ENCODE data around the gene ATP8A2. TPM values are rescaled to one million over a fixed set of nuclear protein-coding genes. Genes with fewer than 3 reads are reported as not detected.

ATP8A2 gene
- total RNA-seq, 3 donors from 2014 or later: under 0.01 to 1.0 (median under 0.01) TPM

GRCh38 chr13:26017196-26017921 lies 645.6 kb downstream of the ATP8A2 start:
- no peak for TF ChIP-seq POLR2AphosphoS5 (IDR thresholded peaks at IDR 0.05)
- no peak for TF ChIP-seq POLR2A (IDR thresholded peaks at IDR 0.05)
- TF ChIP-seq CTCF (IDR thresholded peaks at IDR 0.05): no peak
- H3K27me3 ChIP-seq: peaks cover 0 to 2% of the 10 kb centered on the region in 2 donors
- peaks cover 0 to 5% of the 10 kb centered on the region in 2 donors for H3K9me3 ChIP-seq
- no peak for DNase-seq (ENCODE audit: low spot score in 2 of 2)
- no peak overlapping the region for H3K4me3 ChIP-seq
- H3K27ac ChIP-seq: no peak overlapping the region
- H3K4me1 ChIP-seq: no peaks in the 10 kb centered on the region
- intact Hi-C loops (cut with DNase I; ENCODE audit: low total_unique reads): no loop called here
- H3K36me3 ChIP-seq: no peaks in the 10 kb centered on the region

GRCh38 chr13:26017932-26018665 lies 646.3 kb downstream of the ATP8A2 start:
- no peaks in the 10 kb centered on the region for H3K4me1 ChIP-seq
- intact Hi-C loops (cut with DNase I; ENCODE audit: low total_unique reads): no loop called here
- no peak for TF ChIP-seq CTCF (IDR thresholded peaks at IDR 0.05)
- TF ChIP-seq POLR2A (IDR thresholded peaks at IDR 0.05): no peak
- no peak for TF ChIP-seq POLR2AphosphoS5 (IDR thresholded peaks at IDR 0.05)
- peaks cover 0 to 2% of the 10 kb centered on the region in 2 donors for H3K27me3 ChIP-seq
- DNase-seq (ENCODE audit: low spot score in 2 of 2): no peak
- peaks cover 0 to 5% of the 10 kb centered on the region in 2 donors for H3K9me3 ChIP-seq
- no peaks in the 10 kb centered on the region for H3K36me3 ChIP-seq
- no peak overlapping the region for H3K27ac ChIP-seq
- H3K4me3 ChIP-seq: no peak overlapping the region

GRCh38 chr13:26019251-26019650 lies 647.5 kb downstream of the ATP8A2 start:
- Histone ChIP-seq H3K4me3 (no peak overlapping the region), H3K4me1 (no peaks in the 10 kb centered on the region), H3K27ac (no peak overlapping the region), H3K27me3 (peaks cover 0 to 2% of the 10 kb centered on the region in 2 donors), H3K9me3 (no peaks in the 10 kb centered on the region), H3K36me3 (no peaks in the 10 kb centered on the region)
- DNase-seq (ENCODE audit: low spot score in 2 of 2): no peak
- intact Hi-C loops (cut with DNase I; ENCODE audit: low total_unique reads): no loop called here
- TF ChIP-seq POLR2AphosphoS5 (IDR thresholded peaks at IDR 0.05) (no peak), CTCF (IDR thresholded peaks at IDR 0.05) (no peak), POLR2A (IDR thresholded peaks at IDR 0.05) (no peak)

- no peak for DNase-seq (ENCODE audit: low spot score in 2 of 2)
- H3K4me1 ChIP-seq: no peaks in the 10 kb centered on the region
- intact Hi-C loops (cut with DNase I; ENCODE audit: low total_unique reads): no loop called here
Observed at GRCh38 chr13:26019881-26020870, 648.4 kb downstream of the ATP8A2 start.

More at GRCh38 chr13:26019881-26020870, 648.4 kb downstream of the ATP8A2 start:
- H3K4me3 ChIP-seq: no peak overlapping the region
- no peak for TF ChIP-seq POLR2A (IDR thresholded peaks at IDR 0.05)
- no peak for TF ChIP-seq CTCF (IDR thresholded peaks at IDR 0.05)
- TF ChIP-seq POLR2AphosphoS5 (IDR thresholded peaks at IDR 0.05): no peak
- H3K9me3 ChIP-seq: no peaks in the 10 kb centered on the region
- no peaks in the 10 kb centered on the region for H3K36me3 ChIP-seq
- H3K27ac ChIP-seq: no peak overlapping the region
- H3K27me3 ChIP-seq: peaks cover 0 to 2% of the 10 kb centered on the region in 2 donors
